IMR-90 (cell line): ENCODE data around the gene MICAL2. TPM values are rescaled to one million over a fixed set of nuclear protein-coding genes. Genes with fewer than 3 reads are reported as not detected.

Source experiments
- ATAC-seq: fragments of 200-7000 bp; cut with Tn5 transposase; 2 replicates; pipeline ENCODE4 v1.9.1; 2020; ENCODE audit warnings: low read depth, mild to moderate bottlenecking, moderate library complexity
- BruUV-seq: library from RNA; stranded (reverse); fragments of 400-500 nt; replicated peaks from 2 replicates; lab custom pipeline; 2021; lab: Mats Ljungman, UMichigan
- CTCF ChIA-PET: fragments of 300-600 bp; formaldehyde crosslinking; extraction: SDS; loops from one replicate; lab custom pipeline; 2021; ENCODE audit warnings: antibody characterized with exemption; lab: Yijun Ruan, JAX
- POLR2A ChIA-PET: fragments of 300-600 bp; sonication (Branson Sonifier 250); formaldehyde crosslinking; loops from one replicate; lab custom pipeline; 2022; ENCODE audit warnings: antibody characterized with exemption; ENCODE audit not compliant: unreplicated experiment; lab: Charles Lee
- DNase-seq: peaks from one replicate; pipeline ENCODE4 v3.0.0; 2013
- H2AFZ ChIP-seq: replicated peaks from 2 replicates; pipeline ENCODE3; 2013; ENCODE audit warnings: low read length, mild to moderate bottlenecking; ENCODE audit not compliant: poor library complexity
- H2AK5ac ChIP-seq: 2 replicates; pipeline ENCODE4 v1.6.1; 2013; ENCODE audit warnings: low read depth, low read length, inconsistent platforms
- H2AK9ac ChIP-seq: replicated peaks from 2 replicates; pipeline ENCODE3; 2013; ENCODE audit warnings: mild to moderate bottlenecking, low read depth, low read length, moderate library complexity; ENCODE audit not compliant: poor library complexity
- H2BK120ac ChIP-seq: 2 replicates; pipeline ENCODE4 v1.6.1; 2013; ENCODE audit warnings: low read depth, low read length, inconsistent platforms
- H2BK15ac ChIP-seq: 3 replicates; pipeline ENCODE4 v1.6.1; 2013; ENCODE audit warnings: low read depth, low read length, inconsistent platforms
- H2BK20ac ChIP-seq: 2 replicates; pipeline ENCODE4 v1.6.1; 2013; ENCODE audit warnings: low read depth, mild to moderate bottlenecking, inconsistent platforms, low read length, moderate library complexity
- H2BK5ac ChIP-seq: 2 replicates; pipeline ENCODE4 v1.6.1; 2013; ENCODE audit warnings: mild to moderate bottlenecking, low read depth, low read length, inconsistent platforms; ENCODE audit not compliant: poor library complexity, severe bottlenecking
- H3K14ac ChIP-seq: replicated peaks from 2 replicates; pipeline ENCODE4 v1.6.1; 2013; ENCODE audit warnings: low read depth, low read length, inconsistent platforms
- H3K18ac ChIP-seq: 2 replicates; pipeline ENCODE4 v1.6.1; 2013; ENCODE audit warnings: low read depth, low read length, control low read depth
- H3K23ac ChIP-seq: 2 replicates; pipeline ENCODE4 v1.6.1; 2013; ENCODE audit warnings: low read depth, low read length, inconsistent platforms
- H3K27ac ChIP-seq: 2 replicates; pipeline ENCODE4 v1.5.1; 2013; ENCODE audit warnings: mild to moderate bottlenecking, control low read depth, low read length; ENCODE audit not compliant: insufficient read depth
- H3K27me3 ChIP-seq: 2 replicates; pipeline ENCODE4 v1.6.1; 2013; ENCODE audit warnings: low read length; ENCODE audit not compliant: control insufficient read depth, insufficient read depth
- H3K36me3 ChIP-seq: 2 replicates; pipeline ENCODE4 v1.6.1; 2013; ENCODE audit warnings: low read length, mixed read lengths; ENCODE audit not compliant: control insufficient read depth, insufficient read depth
- H3K4ac ChIP-seq: 2 replicates; pipeline ENCODE4 v1.6.1; 2013; ENCODE audit warnings: low read depth, low read length, inconsistent platforms
- H3K4me1 ChIP-seq: 2 replicates; pipeline ENCODE4 v1.6.1; 2013; ENCODE audit warnings: low read length, mixed read lengths; ENCODE audit not compliant: control insufficient read depth, insufficient read depth
- H3K4me2 ChIP-seq: 2 replicates; pipeline ENCODE4 v1.6.1; 2013; ENCODE audit warnings: low read depth, mild to moderate bottlenecking, control low read depth, low read length, moderate library complexity
- H3K4me3 ChIP-seq: 2 replicates; pipeline ENCODE4 v1.5.1; 2013; ENCODE audit warnings: low read depth, mild to moderate bottlenecking, control low read depth, low read length, moderate library complexity; ENCODE audit not compliant: insufficient read depth
- H3K56ac ChIP-seq: 2 replicates; pipeline ENCODE4 v1.6.1; 2013; ENCODE audit warnings: low read length, inconsistent platforms; ENCODE audit not compliant: insufficient read depth; ENCODE audit errors: extremely low read depth
- H3K79me1 ChIP-seq, 2 experiments: 2 replicates each; pipeline ENCODE4 v1.6.1; 2013; ENCODE audit warnings: low read length in 2 of 2, inconsistent platforms in 1 of 2, low read depth in 1 of 2
- H3K9ac ChIP-seq: 2 replicates; pipeline ENCODE4 v1.6.1; 2013; ENCODE audit warnings: low read depth, low read length, control low read depth
- H3K9me1 ChIP-seq: 2 replicates; pipeline ENCODE4 v1.6.1; 2013; ENCODE audit warnings: low read length, inconsistent platforms; ENCODE audit not compliant: insufficient read depth
- H3K9me3 ChIP-seq: 2 replicates; pipeline ENCODE4 v1.6.1; 2013; ENCODE audit warnings: low read length; ENCODE audit not compliant: control insufficient read depth, insufficient read depth
- H4K20me1 ChIP-seq: 2 replicates; pipeline ENCODE4 v1.6.1; 2013; ENCODE audit warnings: low read length, inconsistent platforms; ENCODE audit not compliant: insufficient read depth
- H4K5ac ChIP-seq: 2 replicates; pipeline ENCODE4 v1.6.1; 2013; ENCODE audit warnings: mild to moderate bottlenecking, low read depth, low read length, control low read depth
- H4K8ac ChIP-seq, 2 experiments: 2 replicates each; pipeline ENCODE4 v1.6.1; 2013; ENCODE audit warnings: low read depth in 2 of 2, low read length in 2 of 2, control low read depth in 1 of 2, inconsistent platforms in 1 of 2
- H4K91ac ChIP-seq: 2 replicates; pipeline ENCODE4 v1.6.1; 2013; ENCODE audit warnings: low read depth, low read length, inconsistent platforms; ENCODE audit not compliant: insufficient read depth
- CHD1 ChIP-seq: IDR thresholded peaks from 2 replicates; pipeline ENCODE4 v1.6.1; 2012; ENCODE audit warnings: low read depth, low read length, improper control_type of control experiment
- FOS ChIP-seq: fragments of 150-350 bp; IDR thresholded peaks from 2 replicates; pipeline ENCODE4 v1.6.1; 2016; ENCODE audit warnings: low read depth, low read length
- POLR2A ChIP-seq: IDR thresholded peaks from 2 replicates; pipeline ENCODE4 v1.6.1; 2012; ENCODE audit warnings: mild to moderate bottlenecking, low read depth, low read length
- WGBS, 2 experiments: methylation state at CpG; one replicate each; pipeline versions ENCODE4 v1.1.5 to v1.1.7; 2013; ENCODE audit warnings: missing lambda C conversion rate in 2 of 2; ENCODE audit not compliant: insufficient read length in 1 of 2; ENCODE audit errors: extremely low coverage in 2 of 2; 5-methylcytosine and 5-hydroxymethylcytosine counted together
- dilution Hi-C: fragments of 300-500 bp; cut with HindIII; formaldehyde crosslinking; loops from one replicate; pipeline ENCODE4 v1.14.3; 2018; ENCODE audit warnings: low sequenced_read_pairs; ENCODE audit not compliant: unreplicated experiment
- in situ Hi-C: fragments of 300-500 bp; cut with MboI; formaldehyde crosslinking; loops from 3 replicates; pipeline ENCODE4 v1.14.3; 2019; ENCODE audit warnings: low sequenced_read_pairs, inconsistent platforms, mixed read lengths
- intact Hi-C: fragments of 100-400 bp; cut with micrococcal nuclease; formaldehyde crosslinking; loops from 2 replicates; pipeline ENCODE4 v1.10.0; 2022
- polyA plus RNA-seq, 3 experiments: library from polyadenylated mRNA; depleted of rRNA; stranded (reverse); fragments of >200 nt; gene quantifications; 2 replicates each; pipeline ENCODE4 v1.2.3, GENCODE V29; 2012; ENCODE audit warnings: low replicate concordance in 1 of 3
- total RNA-seq: library from RNA; depleted of rRNA; stranded (reverse); fragments of >200 nt; gene quantifications from 2 replicates; pipeline ENCODE4 v1.2.3, GENCODE V29; 2012
- TF ChIP-seq, protein P1 (sequence below): conservative IDR thresholded peaks from 2 replicates; pipeline ENCODE4 v1.5.1; 2012; ENCODE audit warnings: mild to moderate bottlenecking, low read depth, low read length, improper control_type of control experiment

MICAL2 gene
- total and polyA plus RNA-seq, 2 of the 4 experiments (the other 2 are of a cell fraction): 170 to 336 TPM

DNA sequence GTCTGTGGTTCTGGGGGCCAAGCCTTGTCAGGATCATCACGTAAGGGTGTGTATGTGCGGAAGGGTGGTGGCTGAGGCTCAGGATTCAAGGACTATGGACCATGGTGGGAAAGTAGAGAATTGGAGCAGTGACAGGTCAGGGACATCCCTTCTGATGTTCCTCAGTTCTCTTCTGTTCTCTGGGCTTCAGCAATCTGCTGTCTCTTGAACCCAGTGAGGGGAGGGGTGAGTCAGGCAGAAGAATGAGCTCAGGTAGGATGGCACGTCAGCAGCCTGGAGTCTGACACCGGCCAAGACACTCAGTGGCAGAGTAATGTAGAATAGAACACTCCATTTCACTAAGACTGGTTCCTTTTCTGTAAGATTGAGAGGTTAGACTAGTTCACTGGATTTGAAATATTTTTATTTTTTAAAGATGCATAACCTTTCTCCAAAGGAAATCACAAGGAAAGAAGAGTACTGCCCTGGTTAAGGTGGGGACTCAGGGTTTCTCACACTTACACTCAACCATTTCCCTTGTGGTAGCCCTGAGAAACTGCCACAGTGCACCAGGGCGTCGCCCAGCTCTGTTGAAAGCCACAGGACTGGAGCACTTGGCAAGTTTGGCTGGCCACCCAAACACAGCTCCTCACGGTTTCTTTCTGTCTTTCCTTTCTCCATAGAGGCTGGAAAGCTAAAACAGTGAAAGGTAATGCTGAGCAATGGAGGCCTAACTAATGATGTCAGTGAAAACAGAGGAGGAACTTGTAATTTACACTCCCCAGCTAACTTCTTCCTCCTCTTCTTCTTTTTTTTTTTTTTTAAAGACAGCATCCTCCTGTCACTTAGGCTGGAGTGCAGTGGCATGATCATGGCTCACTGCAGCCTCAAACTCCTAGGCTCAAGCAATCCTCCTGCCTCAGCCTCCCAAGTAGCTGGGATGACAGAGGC is 23.1 kb upstream of the MICAL2 start:
- no peaks in the 10 kb centered on the region for H3K36me3 ChIP-seq
- ChIA-PET POLR2A (interaction anchor here (0.6 to 3.4 kb wide), 12 partner anchors 11 to 198 kb away, joined by 3 to 23 read pairs (median 4); partner anchors contain the start of gene MICAL2), CTCF (interaction anchor here (0.6 to 2.8 kb wide), 12 partner anchors 21 to 981 kb away, joined by 3 to 17 read pairs (median 3); partner anchors contain the start of gene DKK3)
- peak overlapping the region; percentile 100 for H2BK20ac ChIP-seq
- peak overlapping the region; percentile 100 for H3K14ac ChIP-seq
- peak; percentile 78 for DNase-seq
- peak overlapping the region; percentile 96 for H3K9ac ChIP-seq
- H3K18ac ChIP-seq: peak overlapping the region; percentile 100
- peak overlapping the region; percentile 46; the same call in 1 of the 2 replicates for H3K4me3 ChIP-seq
- WGBS, 2 experiments: 52% methylated on average over 2 of the region's 7 CpGs; no CpG with 5 or more reads in 1 of the 2 experiments
- H2BK15ac ChIP-seq: peak overlapping the region; percentile 99
- peak overlapping the region; percentile 100 for H2BK5ac ChIP-seq
- H3K27ac ChIP-seq: peak overlapping the region; percentile 97
- H2BK120ac ChIP-seq: peak overlapping the region; percentile 100
- in situ Hi-C loops: no loop called here
- peaks cover 8 to 64% of the 10 kb centered on the region in 2 experiments; a peak in 3 of 4 replicates for H3K79me1 ChIP-seq
- H4K5ac ChIP-seq: peak overlapping the region; percentile 100
- H2AK5ac ChIP-seq: peak overlapping the region; percentile 100
- H3K23ac ChIP-seq: peak overlapping the region; percentile 100
- peak overlapping the region; percentile 100 for H4K91ac ChIP-seq
- peak overlapping the region; percentile 88 for H3K4me2 ChIP-seq
- no peaks in the 10 kb centered on the region for H3K27me3 ChIP-seq
- BruUV-seq: TSS peak; percentile 90
- H2AFZ ChIP-seq: peak overlapping the region; percentile 67
- peak overlapping the region; percentile 99 for H2AK9ac ChIP-seq
- H3K9me3 ChIP-seq: no peaks in the 10 kb centered on the region
- H4K8ac ChIP-seq: peak overlapping the region; percentile 99 to 100
- intact Hi-C loops: loop anchor here (1.0 to 10.0 kb wide), 3 partner anchors 23 to 195 kb away; partner anchors contain the start of gene MICAL2
- TF ChIP-seq, protein P1, sequence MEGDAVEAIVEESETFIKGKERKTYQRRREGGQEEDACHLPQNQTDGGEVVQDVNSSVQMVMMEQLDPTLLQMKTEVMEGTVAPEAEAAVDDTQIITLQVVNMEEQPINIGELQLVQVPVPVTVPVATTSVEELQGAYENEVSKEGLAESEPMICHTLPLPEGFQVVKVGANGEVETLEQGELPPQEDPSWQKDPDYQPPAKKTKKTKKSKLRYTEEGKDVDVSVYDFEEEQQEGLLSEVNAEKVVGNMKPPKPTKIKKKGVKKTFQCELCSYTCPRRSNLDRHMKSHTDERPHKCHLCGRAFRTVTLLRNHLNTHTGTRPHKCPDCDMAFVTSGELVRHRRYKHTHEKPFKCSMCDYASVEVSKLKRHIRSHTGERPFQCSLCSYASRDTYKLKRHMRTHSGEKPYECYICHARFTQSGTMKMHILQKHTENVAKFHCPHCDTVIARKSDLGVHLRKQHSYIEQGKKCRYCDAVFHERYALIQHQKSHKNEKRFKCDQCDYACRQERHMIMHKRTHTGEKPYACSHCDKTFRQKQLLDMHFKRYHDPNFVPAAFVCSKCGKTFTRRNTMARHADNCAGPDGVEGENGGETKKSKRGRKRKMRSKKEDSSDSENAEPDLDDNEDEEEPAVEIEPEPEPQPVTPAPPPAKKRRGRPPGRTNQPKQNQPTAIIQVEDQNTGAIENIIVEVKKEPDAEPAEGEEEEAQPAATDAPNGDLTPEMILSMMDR: 0 out of 2 replicates have a peak, but pooled peaks have one; percentile 24
- peak; percentile 81; the same call in 1 of the 2 replicates for TF ChIP-seq POLR2A
- peak; percentile 97 for TF ChIP-seq CHD1
- TF ChIP-seq FOS: no peak
- H3K56ac ChIP-seq: peak overlapping the region; percentile 100
- H3K4me1 ChIP-seq: peaks cover 36% of the 10 kb centered on the region
- peak overlapping the region; percentile 100 for H3K4ac ChIP-seq
- peaks cover 34% of the 10 kb centered on the region for H3K9me1 ChIP-seq
- no peaks in the 10 kb centered on the region for H4K20me1 ChIP-seq
- ATAC-seq: peak; percentile 5; the same call in 1 of the 2 replicates
- dilution Hi-C loops: no loop called here
